ENCODE results near the gene SENP2.

The SENP2 gene

GRCh38 chr3:185680231-185680630, 94.1 kb downstream of the SENP2 start:
- no peak for DNase-seq (ENCODE audit: low spot score)
